Hepatocyte (in vitro differentiated cells): ENCODE results near the gene RSPRY1. TPM values are rescaled to one million over a fixed set of nuclear protein-coding genes. Genes with fewer than 3 reads are reported as not detected.

Experiments
- DNase-seq: peaks from one replicate; pipeline ENCODE4 v3.0.0-alpha.2; 2016; ENCODE audit warnings: low spot score
- H2AFZ ChIP-seq: fragments of 200-600 bp; sonication (generic); 2 replicates; pipeline ENCODE4 v1.6.0; 2016; ENCODE audit warnings: antibody characterized with exemption, mild to moderate bottlenecking
- H3K27ac ChIP-seq: fragments of 200-600 bp; sonication (generic); 2 replicates; pipeline ENCODE4 v1.5.1; 2016; ENCODE audit warnings: mild to moderate bottlenecking
- H3K27me3 ChIP-seq: fragments of 200-600 bp; sonication (generic); 2 replicates; pipeline ENCODE4 v1.6.1; 2016
- H3K36me3 ChIP-seq: fragments of 200-600 bp; sonication (generic); replicated peaks from 2 replicates; pipeline ENCODE4 v1.5.1; 2016; ENCODE audit warnings: low read depth; ENCODE audit not compliant: insufficient read depth
- H3K4me1 ChIP-seq: fragments of 200-600 bp; sonication (generic); 2 replicates; pipeline ENCODE4 v1.5.1; 2016; ENCODE audit warnings: mild to moderate bottlenecking, moderate library complexity; ENCODE audit not compliant: insufficient read depth
- H3K4me2 ChIP-seq: fragments of 200-600 bp; sonication (generic); 2 replicates; pipeline ENCODE4 v1.6.0; 2016
- H3K4me3 ChIP-seq: fragments of 200-600 bp; sonication (generic); 2 replicates; pipeline ENCODE4 v1.5.1; 2016; ENCODE audit warnings: mild to moderate bottlenecking
- H3K79me2 ChIP-seq: fragments of 200-600 bp; sonication (generic); 2 replicates; pipeline ENCODE4 v1.6.0; 2017; ENCODE audit warnings: mild to moderate bottlenecking
- H3K9me2 ChIP-seq: fragments of 200-600 bp; sonication (generic); replicated peaks from 2 replicates; pipeline ENCODE4 v1.6.0; 2017; ENCODE audit warnings: mild to moderate bottlenecking; ENCODE audit not compliant: insufficient read depth
- H3K9me3 ChIP-seq: fragments of 200-600 bp; sonication (generic); 2 replicates; pipeline ENCODE4 v1.5.1; 2016; ENCODE audit warnings: low read depth, mild to moderate bottlenecking
- H4K20me1 ChIP-seq: fragments of 200-600 bp; sonication (generic); 2 replicates; pipeline ENCODE4 v1.6.0; 2016; ENCODE audit warnings: mild to moderate bottlenecking; ENCODE audit not compliant: insufficient read depth, poor library complexity, severe bottlenecking
- EZH2 ChIP-seq: fragments of 200-600 bp; sonication (generic); IDR thresholded peaks from 2 replicates; pipeline ENCODE4 v1.6.1; 2016; ENCODE audit warnings: antibody characterized with exemption, mild to moderate bottlenecking, borderline replicate concordance
- EZH2phosphoT487 ChIP-seq: fragments of 200-600 bp; sonication (generic); IDR thresholded peaks from one replicate; pipeline ENCODE4 v1.6.1; 2018; ENCODE audit warnings: antibody characterized with exemption, mild to moderate bottlenecking, low read depth, moderate library complexity; ENCODE audit not compliant: unreplicated experiment, severe bottlenecking
- WGBS: methylation state at CpG from one replicate; pipeline ENCODE4 v1.1.6; 2016; ENCODE audit warnings: low lambda C conversion rate; ENCODE audit errors: missing lambda C conversion rate; 5-methylcytosine and 5-hydroxymethylcytosine counted together
- polyA plus RNA-seq: library from polyadenylated mRNA; unstranded; fragments of >200 nt; fragmentation: Nextera tagmentation; extraction: Ambion mirVana; gene quantifications from 2 replicates; pipeline ENCODE4 v1.2.1, GENCODE V29; 2016
- total RNA-seq: library from RNA; depleted of rRNA; stranded (reverse); fragments of >200 nt; gene quantifications from 2 replicates; pipeline ENCODE4 v1.2.3, GENCODE V29; 2014
- TF ChIP-seq, protein P1 (sequence below): fragments of 200-600 bp; sonication (generic); IDR thresholded peaks from 2 replicates; pipeline ENCODE4 v1.5.1; 2016; ENCODE audit warnings: antibody characterized with exemption, mild to moderate bottlenecking; ENCODE audit not compliant: poor library complexity

The RSPRY1 gene
- total and polyA plus RNA-seq, 2 experiments from 2014 or later = 42.3 to 57.5 TPM

- Histone ChIP-seq H3K9me3 (no peaks in the 10 kb centered on the region), H4K20me1 (no peaks in the 10 kb centered on the region), H3K4me3 (no peak overlapping the region), H3K36me3 (no peaks in the 10 kb centered on the region), H3K4me2 (no peak overlapping the region), H3K4me1 (no peaks in the 10 kb centered on the region), H3K27me3 (no peaks in the 10 kb centered on the region), H2AFZ (no peak overlapping the region), H3K27ac (no peak overlapping the region), H3K79me2 (no peaks in the 10 kb centered on the region), H3K9me2 (no peaks in the 10 kb centered on the region)
- TF ChIP-seq EZH2phosphoT487 (no peak), EZH2 (no peak)
- TF ChIP-seq, protein P1, sequence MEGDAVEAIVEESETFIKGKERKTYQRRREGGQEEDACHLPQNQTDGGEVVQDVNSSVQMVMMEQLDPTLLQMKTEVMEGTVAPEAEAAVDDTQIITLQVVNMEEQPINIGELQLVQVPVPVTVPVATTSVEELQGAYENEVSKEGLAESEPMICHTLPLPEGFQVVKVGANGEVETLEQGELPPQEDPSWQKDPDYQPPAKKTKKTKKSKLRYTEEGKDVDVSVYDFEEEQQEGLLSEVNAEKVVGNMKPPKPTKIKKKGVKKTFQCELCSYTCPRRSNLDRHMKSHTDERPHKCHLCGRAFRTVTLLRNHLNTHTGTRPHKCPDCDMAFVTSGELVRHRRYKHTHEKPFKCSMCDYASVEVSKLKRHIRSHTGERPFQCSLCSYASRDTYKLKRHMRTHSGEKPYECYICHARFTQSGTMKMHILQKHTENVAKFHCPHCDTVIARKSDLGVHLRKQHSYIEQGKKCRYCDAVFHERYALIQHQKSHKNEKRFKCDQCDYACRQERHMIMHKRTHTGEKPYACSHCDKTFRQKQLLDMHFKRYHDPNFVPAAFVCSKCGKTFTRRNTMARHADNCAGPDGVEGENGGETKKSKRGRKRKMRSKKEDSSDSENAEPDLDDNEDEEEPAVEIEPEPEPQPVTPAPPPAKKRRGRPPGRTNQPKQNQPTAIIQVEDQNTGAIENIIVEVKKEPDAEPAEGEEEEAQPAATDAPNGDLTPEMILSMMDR = no peak
- DNase-seq = no peak
- WGBS = 87% methylated on average over 5 of the region's 5 CpGs
These were observed 20.6 kb upstream of the RSPRY1 start for GRCh38 chr16:57165483-57165882.

- Histone ChIP-seq H3K4me2 (no peak overlapping the region), H3K9me2 (no peaks in the 10 kb centered on the region), H3K27ac (no peak overlapping the region), H3K9me3 (no peaks in the 10 kb centered on the region), H3K27me3 (no peaks in the 10 kb centered on the region), H3K36me3 (no peaks in the 10 kb centered on the region), H3K79me2 (no peaks in the 10 kb centered on the region), H3K4me3 (no peak overlapping the region), H4K20me1 (no peaks in the 10 kb centered on the region), H3K4me1 (no peaks in the 10 kb centered on the region), H2AFZ (no peak overlapping the region)
- 92% methylated on average over 3 of the region's 3 CpGs for WGBS
- DNase-seq = no peak
- TF ChIP-seq EZH2phosphoT487 = no peak
- TF ChIP-seq EZH2 = no peak
- TF ChIP-seq, protein P1 = no peak
These were observed 20.2 kb upstream of the RSPRY1 start for GRCh38 chr16:57165938-57166337.

DNA sequence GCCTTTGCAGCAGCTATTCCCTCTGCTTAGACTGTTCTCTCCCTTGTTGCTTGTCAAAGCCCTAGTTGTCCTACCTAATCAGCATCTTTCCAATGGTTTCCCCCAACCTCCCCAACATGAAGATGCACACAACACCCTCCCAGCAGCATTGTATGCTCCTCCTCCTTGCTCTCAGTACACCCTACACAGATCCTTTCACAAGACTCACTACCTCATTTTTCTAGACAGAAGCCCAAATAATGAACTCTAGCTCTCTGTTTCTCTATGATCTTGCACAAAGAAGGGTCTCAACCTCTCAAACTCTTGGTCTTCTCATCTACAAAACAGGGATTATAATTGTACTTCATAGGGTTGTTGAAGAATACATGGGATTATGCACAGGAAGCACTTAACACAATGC lies 19.7 kb upstream of the RSPRY1 start:
- H2AFZ ChIP-seq = no peak overlapping the region
- no peak overlapping the region for H3K27ac ChIP-seq
- DNase-seq = no peak
- no peak overlapping the region for H3K4me2 ChIP-seq
- H3K9me2 ChIP-seq = no peaks in the 10 kb centered on the region
- H3K36me3 ChIP-seq = no peaks in the 10 kb centered on the region
- no peaks in the 10 kb centered on the region for H3K27me3 ChIP-seq
- no peaks in the 10 kb centered on the region for H3K4me1 ChIP-seq
- no peaks in the 10 kb centered on the region for H4K20me1 ChIP-seq
- TF ChIP-seq, protein P1 = no peak
- no peak for TF ChIP-seq EZH2phosphoT487
- no peak for TF ChIP-seq EZH2
- H3K9me3 ChIP-seq = no peaks in the 10 kb centered on the region
- H3K79me2 ChIP-seq = no peaks in the 10 kb centered on the region
- no peak overlapping the region for H3K4me3 ChIP-seq

- no peaks in the 10 kb centered on the region for H3K79me2 ChIP-seq
- no peaks in the 10 kb centered on the region for H3K27me3 ChIP-seq
- H3K4me3 ChIP-seq = no peak overlapping the region
- DNase-seq = no peak
- no peak overlapping the region for H3K4me2 ChIP-seq
- H3K27ac ChIP-seq = no peak overlapping the region
- no peak overlapping the region for H2AFZ ChIP-seq
- H3K4me1 ChIP-seq = no peaks in the 10 kb centered on the region
- H4K20me1 ChIP-seq = no peaks in the 10 kb centered on the region
- no peaks in the 10 kb centered on the region for H3K9me2 ChIP-seq
- 91% methylated on average over 7 of the region's 7 CpGs for WGBS
- no peaks in the 10 kb centered on the region for H3K9me3 ChIP-seq
- TF ChIP-seq EZH2phosphoT487 = no peak
- TF ChIP-seq EZH2 = no peak
- TF ChIP-seq, protein P1 = no peak
- H3K36me3 ChIP-seq = no peaks in the 10 kb centered on the region
These were observed 19.2 kb upstream of the RSPRY1 start for GRCh38 chr16:57166951-57167350.
